Cardiac muscle cell (in vitro differentiated cells and primary cell): Measurements from ENCODE around the gene ZMAT5. TPM values are rescaled to one million over a fixed set of nuclear protein-coding genes. Genes with fewer than 3 reads are reported as not detected.

Experiments used
- DNase-seq, 2 donors: peaks; one replicate each; pipeline versions ENCODE4 v3.0.0 to v3.0.0-alpha.2; 2010 to 2017; ENCODE audit warnings: low read depth in 1 of 2, low spot score in 1 of 2
- H3K27ac ChIP-seq: fragments of 200-600 bp; sonication (generic); 2 replicates; pipeline ENCODE4 v1.5.1; 2016
- H3K27me3 ChIP-seq: fragments of 200-600 bp; sonication (generic); 2 replicates; pipeline ENCODE4 v1.6.0; 2016; ENCODE audit warnings: control low read depth
- H3K36me3 ChIP-seq: fragments of 200-600 bp; sonication (generic); 2 replicates; pipeline ENCODE4 v1.5.1; 2016; ENCODE audit warnings: control low read depth
- H3K4me1 ChIP-seq: fragments of 200-600 bp; sonication (generic); 2 replicates; pipeline ENCODE4 v1.8.1; 2017; ENCODE audit warnings: low read depth, mild to moderate bottlenecking, mixed run types
- H3K4me3 ChIP-seq: fragments of 200-600 bp; sonication (generic); 2 replicates; pipeline ENCODE4 v1.5.1; 2016; ENCODE audit warnings: mild to moderate bottlenecking
- H3K9me3 ChIP-seq: fragments of 200-600 bp; sonication (generic); 2 replicates; pipeline ENCODE4 v1.5.1; 2017; ENCODE audit warnings: low read depth, mild to moderate bottlenecking, control low read depth
- polyA plus RNA-seq: library from polyadenylated mRNA; unstranded; fragments of >200 nt; fragmentation: Nextera tagmentation; extraction: Ambion mirVana; gene quantifications from 2 replicates; pipeline ENCODE4 v1.2.1, GENCODE V29; 2016
- total RNA-seq: library from RNA; depleted of rRNA; stranded (reverse); fragments of >200 nt; gene quantifications from 2 replicates; pipeline ENCODE4 v1.2.3, GENCODE V29; 2016
- TF ChIP-seq, protein P1 (sequence below): IDR thresholded peaks from 2 replicates; pipeline ENCODE4 v1.5.1; 2012; ENCODE audit warnings: low read depth, mild to moderate bottlenecking, low read length

The ZMAT5 gene
- total and polyA plus RNA-seq, 2 experiments from 2014 or later: 40.5 to 76.1 TPM

GRCh38 chr22:29693161-29693560 is 73.6 kb downstream of the ZMAT5 start:
- Histone ChIP-seq H3K27me3 (no peaks in the 10 kb centered on the region), H3K4me3 (no peak overlapping the region), H3K4me1 (peaks cover 6% of the 10 kb centered on the region), H3K27ac (no peak overlapping the region), H3K9me3 (no peaks in the 10 kb centered on the region), H3K36me3 (no peaks in the 10 kb centered on the region)
- DNase-seq: no peak
- TF ChIP-seq, protein P1, sequence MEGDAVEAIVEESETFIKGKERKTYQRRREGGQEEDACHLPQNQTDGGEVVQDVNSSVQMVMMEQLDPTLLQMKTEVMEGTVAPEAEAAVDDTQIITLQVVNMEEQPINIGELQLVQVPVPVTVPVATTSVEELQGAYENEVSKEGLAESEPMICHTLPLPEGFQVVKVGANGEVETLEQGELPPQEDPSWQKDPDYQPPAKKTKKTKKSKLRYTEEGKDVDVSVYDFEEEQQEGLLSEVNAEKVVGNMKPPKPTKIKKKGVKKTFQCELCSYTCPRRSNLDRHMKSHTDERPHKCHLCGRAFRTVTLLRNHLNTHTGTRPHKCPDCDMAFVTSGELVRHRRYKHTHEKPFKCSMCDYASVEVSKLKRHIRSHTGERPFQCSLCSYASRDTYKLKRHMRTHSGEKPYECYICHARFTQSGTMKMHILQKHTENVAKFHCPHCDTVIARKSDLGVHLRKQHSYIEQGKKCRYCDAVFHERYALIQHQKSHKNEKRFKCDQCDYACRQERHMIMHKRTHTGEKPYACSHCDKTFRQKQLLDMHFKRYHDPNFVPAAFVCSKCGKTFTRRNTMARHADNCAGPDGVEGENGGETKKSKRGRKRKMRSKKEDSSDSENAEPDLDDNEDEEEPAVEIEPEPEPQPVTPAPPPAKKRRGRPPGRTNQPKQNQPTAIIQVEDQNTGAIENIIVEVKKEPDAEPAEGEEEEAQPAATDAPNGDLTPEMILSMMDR: no peak

GRCh38 chr22:29692327-29692640 is 74.5 kb downstream of the ZMAT5 start:
- Histone ChIP-seq H3K27me3 (no peaks in the 10 kb centered on the region), H3K9me3 (no peaks in the 10 kb centered on the region), H3K36me3 (no peaks in the 10 kb centered on the region), H3K4me1 (peaks cover 4% of the 10 kb centered on the region), H3K4me3 (no peak overlapping the region), H3K27ac (no peak overlapping the region)
- TF ChIP-seq, protein P1: no peak
- DNase-seq: no peak

DNA sequence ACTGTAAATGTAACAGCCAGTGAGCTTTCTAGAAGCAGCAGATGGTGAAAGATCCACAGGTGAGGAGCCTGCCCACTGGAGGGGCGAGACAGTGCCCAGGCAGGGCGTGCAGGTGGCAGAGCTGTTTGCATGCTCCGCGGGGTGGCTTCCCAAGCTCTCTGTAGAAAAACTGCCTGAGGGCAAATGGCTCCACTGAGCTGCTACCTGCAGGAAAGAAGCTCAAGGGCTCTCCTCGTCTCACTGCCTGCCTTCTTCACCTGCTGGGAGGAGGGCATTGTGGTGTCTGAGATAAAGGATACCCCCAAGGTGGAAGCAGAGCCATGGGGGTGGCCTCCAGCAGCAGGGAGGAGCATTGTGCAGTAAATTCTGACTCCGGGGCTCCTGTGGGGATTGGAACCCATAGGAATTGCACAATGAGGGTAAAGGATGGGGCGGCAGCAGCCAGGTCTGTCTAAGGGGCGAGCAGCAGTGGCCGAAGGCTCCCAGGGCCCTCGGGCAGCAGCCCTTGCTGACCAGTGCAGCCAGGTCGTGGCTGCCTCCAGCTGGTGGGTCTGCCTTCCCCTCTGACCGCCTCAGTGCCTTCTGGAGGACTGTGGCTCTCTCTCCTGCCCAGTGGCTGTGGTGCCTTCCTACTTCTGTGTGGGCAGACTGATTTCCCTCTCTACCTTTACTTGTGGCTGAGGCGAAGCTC is 75.0 kb downstream of the ZMAT5 start:
- no peak overlapping the region for H3K27ac ChIP-seq
- peaks cover 4% of the 10 kb centered on the region for H3K4me1 ChIP-seq
- no peak for DNase-seq
- H3K36me3 ChIP-seq: no peaks in the 10 kb centered on the region
- H3K4me3 ChIP-seq: no peak overlapping the region
- no peaks in the 10 kb centered on the region for H3K27me3 ChIP-seq
- no peaks in the 10 kb centered on the region for H3K9me3 ChIP-seq
- TF ChIP-seq, protein P1: no peak

DNA sequence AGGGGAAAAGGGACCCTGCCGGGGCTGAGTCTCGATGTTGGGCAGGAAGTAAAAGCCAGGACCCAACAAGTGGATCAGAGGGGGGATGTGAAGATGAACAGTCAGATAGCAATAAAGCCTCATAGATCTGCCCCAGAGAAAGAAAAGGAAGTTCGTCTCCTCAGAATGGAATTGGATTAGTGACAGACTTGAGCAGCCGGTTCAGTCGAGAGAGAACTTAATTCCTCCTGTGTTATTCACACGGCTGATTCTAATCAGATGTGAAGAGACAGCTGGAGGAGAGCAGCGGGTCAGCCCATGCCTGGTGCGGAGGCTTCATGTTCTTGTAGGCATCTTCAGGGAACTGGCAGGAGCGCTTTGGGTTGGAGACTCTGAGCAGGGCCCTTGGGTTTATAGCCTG is 76.3 kb downstream of the ZMAT5 start:
- TF ChIP-seq, protein P1: no peak
- Histone ChIP-seq H3K9me3 (no peaks in the 10 kb centered on the region), H3K4me3 (no peak overlapping the region), H3K27ac (no peak overlapping the region), H3K4me1 (peaks cover 4% of the 10 kb centered on the region), H3K36me3 (no peaks in the 10 kb centered on the region), H3K27me3 (no peaks in the 10 kb centered on the region)
- DNase-seq: no peak

GRCh38 chr22:29689880-29690213 is 77.0 kb downstream of the ZMAT5 start:
- Histone ChIP-seq H3K4me3 (no peak overlapping the region), H3K9me3 (no peaks in the 10 kb centered on the region)

More at GRCh38 chr22:29689880-29690213, 77.0 kb downstream of the ZMAT5 start:
- Histone ChIP-seq H3K4me1 (peaks cover 4% of the 10 kb centered on the region), H3K27me3 (no peaks in the 10 kb centered on the region), H3K27ac (no peak overlapping the region), H3K36me3 (no peaks in the 10 kb centered on the region)
- DNase-seq: peak; percentile 67 to 75
- TF ChIP-seq, protein P1: peak; percentile 83
